GM12873 (cell line): Measurements from ENCODE around the gene NPIPA1.
"Not testable (repeated sequence)": the region's sequence is repeated elsewhere in the genome, so short reads cannot be mapped to it uniquely, and the experiment has no call there.

Source experiments
- TF ChIP-seq, protein P1 (sequence below): IDR thresholded peaks from 2 replicates; pipeline ENCODE4 v1.5.1; 2012; ENCODE audit warnings: low read depth, mild to moderate bottlenecking, moderate library complexity, low read length, control low read depth; ENCODE audit not compliant: insufficient read depth; ENCODE audit errors: missing control alignments

Gene NPIPA1

DNA sequence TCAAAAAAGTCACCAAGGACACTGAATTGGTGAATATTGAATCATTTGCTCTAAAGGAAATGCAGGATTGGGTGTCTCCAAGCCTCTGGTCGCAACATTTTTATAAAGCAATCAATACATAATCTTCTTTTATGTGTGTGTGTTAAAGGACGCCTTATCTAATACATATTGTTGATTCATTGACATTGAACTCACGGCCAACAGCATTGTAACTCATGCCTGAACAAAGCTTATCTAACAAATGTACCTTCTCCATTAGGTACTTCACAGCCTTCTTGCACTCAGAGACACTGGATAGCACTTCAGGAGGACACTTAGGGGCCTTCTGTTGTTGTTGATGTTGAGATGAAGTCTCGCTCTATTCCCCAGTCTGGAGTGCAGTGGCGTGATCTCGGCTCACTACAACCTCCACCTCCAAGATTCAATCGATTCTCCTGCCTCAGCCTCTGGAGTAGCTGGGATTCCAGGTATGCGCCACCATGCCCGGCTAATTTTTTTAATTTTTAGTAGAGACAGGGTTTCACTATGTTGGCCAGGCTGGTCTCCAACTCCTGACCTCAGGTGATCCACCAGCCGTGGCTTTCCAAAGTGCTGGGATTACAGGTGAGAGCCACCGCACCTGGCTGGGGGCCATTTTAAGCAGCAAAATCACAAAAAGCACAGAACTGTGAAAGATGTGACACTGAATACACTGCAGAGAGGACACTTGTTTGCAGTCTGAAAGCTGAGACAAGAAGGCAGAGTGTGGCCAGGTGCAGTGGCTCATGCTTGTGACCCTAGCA is 24.4 kb downstream of the NPIPA1 start:
- TF ChIP-seq, protein P1, sequence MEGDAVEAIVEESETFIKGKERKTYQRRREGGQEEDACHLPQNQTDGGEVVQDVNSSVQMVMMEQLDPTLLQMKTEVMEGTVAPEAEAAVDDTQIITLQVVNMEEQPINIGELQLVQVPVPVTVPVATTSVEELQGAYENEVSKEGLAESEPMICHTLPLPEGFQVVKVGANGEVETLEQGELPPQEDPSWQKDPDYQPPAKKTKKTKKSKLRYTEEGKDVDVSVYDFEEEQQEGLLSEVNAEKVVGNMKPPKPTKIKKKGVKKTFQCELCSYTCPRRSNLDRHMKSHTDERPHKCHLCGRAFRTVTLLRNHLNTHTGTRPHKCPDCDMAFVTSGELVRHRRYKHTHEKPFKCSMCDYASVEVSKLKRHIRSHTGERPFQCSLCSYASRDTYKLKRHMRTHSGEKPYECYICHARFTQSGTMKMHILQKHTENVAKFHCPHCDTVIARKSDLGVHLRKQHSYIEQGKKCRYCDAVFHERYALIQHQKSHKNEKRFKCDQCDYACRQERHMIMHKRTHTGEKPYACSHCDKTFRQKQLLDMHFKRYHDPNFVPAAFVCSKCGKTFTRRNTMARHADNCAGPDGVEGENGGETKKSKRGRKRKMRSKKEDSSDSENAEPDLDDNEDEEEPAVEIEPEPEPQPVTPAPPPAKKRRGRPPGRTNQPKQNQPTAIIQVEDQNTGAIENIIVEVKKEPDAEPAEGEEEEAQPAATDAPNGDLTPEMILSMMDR = no peak

DNA sequence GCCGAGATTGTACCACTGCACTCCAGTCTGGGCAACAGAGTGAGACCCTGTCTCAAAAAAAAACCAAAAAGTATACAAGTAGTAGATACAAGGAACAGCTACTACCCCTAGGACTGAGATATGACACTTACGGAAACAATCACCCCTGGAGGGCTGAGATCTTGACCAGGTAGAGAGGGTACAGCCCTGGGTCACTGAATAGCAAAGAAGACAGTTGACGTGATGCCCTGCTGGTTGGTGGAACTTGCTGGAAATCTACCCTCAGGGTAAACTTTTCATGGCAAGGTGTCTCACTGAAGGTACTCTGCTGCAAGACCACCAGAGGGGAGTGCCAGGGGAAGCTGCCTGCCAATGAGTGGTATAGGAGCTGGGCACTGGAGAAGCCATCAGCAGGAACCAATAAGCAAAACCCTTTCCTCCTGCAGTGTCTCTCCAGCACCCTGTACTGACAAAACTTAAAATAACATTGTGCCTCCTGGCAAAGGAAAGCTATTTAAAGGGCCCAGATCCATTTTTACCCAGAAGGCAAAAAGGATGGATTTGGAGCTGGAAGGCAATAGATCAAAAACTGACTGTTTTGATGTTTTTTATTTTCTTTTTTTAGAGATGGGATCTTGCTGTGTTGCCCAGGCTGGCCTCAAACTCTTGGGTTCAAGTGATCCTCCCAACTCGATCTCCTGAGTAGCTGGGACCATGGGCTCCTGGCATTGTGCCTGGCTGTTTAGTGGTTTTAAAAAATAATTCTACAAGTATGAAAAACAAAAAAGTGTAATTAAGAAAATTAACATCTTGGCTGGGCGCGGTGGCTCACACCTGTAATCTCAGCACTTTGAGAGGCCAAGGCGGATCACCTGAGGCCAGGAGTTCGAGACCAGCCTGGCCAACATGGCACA is 26.3 kb downstream of the NPIPA1 start:
- TF ChIP-seq, protein P1 = no peak

DNA sequence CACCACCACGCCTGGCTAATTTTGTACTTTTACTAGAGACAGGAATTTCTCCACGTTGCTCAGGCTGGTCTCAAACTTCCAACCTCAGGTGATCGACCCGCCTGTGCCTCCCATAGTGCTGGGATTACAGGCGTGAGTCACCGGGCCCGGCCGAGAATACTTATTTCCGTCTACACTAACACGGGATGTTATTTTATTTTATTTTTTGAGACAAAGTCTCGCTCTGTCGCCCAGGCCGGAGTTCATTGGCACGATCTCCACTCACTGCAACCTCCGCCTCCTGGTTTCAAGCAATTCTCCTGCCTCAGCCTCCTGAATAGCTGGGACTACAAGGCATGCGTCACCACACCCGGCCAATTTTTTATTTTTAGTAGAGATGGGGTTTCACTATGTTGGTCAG is 28.1 kb downstream of the NPIPA1 start:
- TF ChIP-seq, protein P1 = no peak

DNA sequence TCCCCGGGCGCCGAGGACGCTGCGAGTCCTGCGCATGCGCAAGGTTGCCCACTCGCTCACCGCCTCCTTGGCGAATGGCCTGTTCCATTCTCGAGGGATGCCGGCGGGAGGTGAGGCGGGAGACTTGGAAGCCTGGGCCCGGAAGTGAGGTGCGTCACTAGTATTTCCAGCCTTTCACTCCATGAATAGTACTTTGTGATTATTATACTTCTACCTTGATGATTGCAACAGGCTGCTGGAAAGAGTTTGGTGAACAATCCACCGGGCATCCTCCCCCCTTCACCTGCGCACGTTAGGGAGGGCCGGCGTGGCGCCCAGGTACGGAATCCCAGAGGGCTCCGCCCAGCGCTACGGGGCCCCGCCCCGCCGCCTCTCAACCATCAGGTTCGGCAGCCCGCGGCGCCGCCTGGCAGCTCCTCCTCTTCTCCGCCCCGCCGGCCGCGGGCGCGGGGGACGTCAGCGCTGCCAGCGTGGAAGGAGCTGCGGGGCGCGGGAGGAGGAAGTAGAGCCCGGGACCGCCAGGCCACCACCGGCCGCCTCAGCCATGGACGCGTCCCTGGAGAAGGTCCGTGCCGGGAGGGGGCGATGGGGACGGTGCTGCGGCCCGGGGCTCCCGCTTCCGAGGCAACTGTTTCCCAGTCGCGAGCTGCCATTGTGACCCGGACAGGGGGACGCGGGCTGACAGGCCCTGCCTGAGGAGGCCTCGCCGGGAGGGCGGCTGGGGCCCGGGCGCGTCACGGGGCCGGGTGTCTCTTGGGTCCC is 37.6 kb downstream of the NPIPA1 start, which contains the start of gene PDXDC1:
Gene PDXDC1, plus strand, starts transcription at position 371 of the 762 bp plus-strand sequence. Its CDS starts 174 bp downstream, at position 545.
- TF ChIP-seq, protein P1 = not testable (repeated sequence)
